Thymus (tissue), 11 donors: ENCODE measurements around the gene TRAM2. TPM values are rescaled to one million over a fixed set of nuclear protein-coding genes. Genes with fewer than 3 reads are reported as not detected.

Source experiments
- DNase-seq, 9 donors: peaks; one replicate each; pipeline ENCODE4 v3.0.0-alpha.2; 2013; ENCODE audit warnings: low spot score in 9 of 9, low read depth in 6 of 9, missing footprints in 1 of 9
- H3K27ac ChIP-seq, 2 donors: one replicate each; pipeline ENCODE4 v1.5.1; 2013; ENCODE audit warnings: control low read depth in 1 of 2, low read depth in 1 of 2, low read length in 1 of 2, mild to moderate bottlenecking in 1 of 2, moderate library complexity in 1 of 2
- H3K27me3 ChIP-seq, 2 donors: one replicate each; pipeline ENCODE4 v1.5.1; 2013; ENCODE audit warnings: low read length in 1 of 2; ENCODE audit not compliant: control insufficient read depth in 2 of 2, insufficient read depth in 1 of 2
- H3K36me3 ChIP-seq, 2 donors: one replicate each; pipeline ENCODE4 v1.5.1; 2013; ENCODE audit warnings: low read length in 1 of 2, mild to moderate bottlenecking in 1 of 2, moderate library complexity in 1 of 2; ENCODE audit not compliant: control insufficient read depth in 2 of 2, insufficient read depth in 2 of 2
- H3K4me1 ChIP-seq, 2 donors: one replicate each; pipeline ENCODE4 v1.5.1; 2013; ENCODE audit warnings: low read length in 2 of 2; ENCODE audit not compliant: control insufficient read depth in 2 of 2, insufficient read depth in 2 of 2
- H3K4me3 ChIP-seq, 2 donors: one replicate each; pipeline ENCODE4 v1.5.1; 2013; ENCODE audit warnings: low read length in 2 of 2, control low read depth in 1 of 2, mild to moderate bottlenecking in 1 of 2
- H3K9me3 ChIP-seq, 2 donors: one replicate each; pipeline ENCODE4 v1.5.1; 2013; ENCODE audit warnings: low read length in 1 of 2, mild to moderate bottlenecking in 1 of 2; ENCODE audit not compliant: control insufficient read depth in 2 of 2, insufficient read depth in 1 of 2
- WGBS: extraction: QIAGEN DNeasy Blood & Tissue Kit; methylation state at CpG from one replicate; pipeline ENCODE4 v1.1.7; 2013; 5-methylcytosine and 5-hydroxymethylcytosine counted together
- polyA plus RNA-seq: library from polyadenylated mRNA; stranded (reverse); fragments of 200-250 nt; gene quantifications from one replicate; pipeline ENCODE4 v1.2.3, GENCODE V29; 2013
- total RNA-seq: library from RNA; stranded (reverse); fragments of 120-200 nt; gene quantifications from one replicate; pipeline ENCODE4 v1.2.4, GENCODE V29; 2013
- donor health status: healthy.

Gene TRAM2
- total and polyA plus RNA-seq, 2 donors: 3.1 to 3.4 TPM

DNA sequence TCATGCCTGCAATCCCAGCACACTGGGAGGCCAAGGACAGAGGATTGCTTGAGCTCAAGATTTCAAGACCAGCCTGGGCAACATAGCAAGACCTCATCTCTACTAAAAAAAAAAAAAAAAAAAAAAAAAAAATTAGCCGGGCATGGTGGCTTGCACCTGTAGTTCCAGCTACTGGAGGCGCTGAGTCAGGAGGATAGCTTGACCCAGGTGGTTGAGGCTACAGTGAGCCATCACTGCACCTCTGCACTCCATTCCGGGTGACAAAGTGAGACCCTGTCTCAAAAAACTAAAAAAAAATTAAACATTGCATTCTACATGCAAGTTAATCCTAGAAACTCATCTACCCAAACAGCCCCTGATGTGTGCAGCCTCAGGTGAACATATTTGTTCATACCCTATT is 7.3 kb upstream of the TRAM2 start:
- no peaks in the 10 kb centered on the region for H3K36me3 ChIP-seq
- WGBS: 100% methylated on average over 3 of the region's 3 CpGs
- DNase-seq: no peak
- H3K4me3 ChIP-seq: no peak overlapping the region
- H3K9me3 ChIP-seq: no peaks in the 10 kb centered on the region
- H3K27me3 ChIP-seq: no peaks in the 10 kb centered on the region
- H3K27ac ChIP-seq: no peak overlapping the region
- H3K4me1 ChIP-seq: no peaks in the 10 kb centered on the region

DNA sequence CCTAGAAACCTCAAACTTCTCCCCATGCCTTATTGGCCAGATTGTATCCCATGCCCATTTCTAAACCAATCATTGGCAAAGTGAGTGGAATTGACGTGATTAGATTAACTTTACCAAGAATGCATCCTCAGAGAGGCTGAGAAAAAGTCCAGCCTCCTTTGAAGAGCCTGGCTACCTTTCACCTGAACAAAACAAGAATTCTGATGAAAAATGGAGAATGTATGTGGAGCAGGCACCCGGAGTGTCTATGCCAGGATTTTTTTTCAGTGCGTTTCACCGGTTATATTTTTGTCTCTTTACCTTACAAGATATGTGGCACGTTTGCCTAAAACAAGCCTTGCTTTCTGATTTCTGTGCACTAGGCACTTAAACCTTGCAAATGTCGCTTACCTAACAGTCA is 6.1 kb upstream of the TRAM2 start:
- no peaks in the 10 kb centered on the region for H3K27me3 ChIP-seq
- 98% methylated on average over 6 of the region's 6 CpGs for WGBS
- H3K4me3 ChIP-seq: no peak overlapping the region
- no peak overlapping the region for H3K27ac ChIP-seq
- H3K9me3 ChIP-seq: no peaks in the 10 kb centered on the region
- DNase-seq: no peak
- no peaks in the 10 kb centered on the region for H3K36me3 ChIP-seq
- H3K4me1 ChIP-seq: no peaks in the 10 kb centered on the region

DNA sequence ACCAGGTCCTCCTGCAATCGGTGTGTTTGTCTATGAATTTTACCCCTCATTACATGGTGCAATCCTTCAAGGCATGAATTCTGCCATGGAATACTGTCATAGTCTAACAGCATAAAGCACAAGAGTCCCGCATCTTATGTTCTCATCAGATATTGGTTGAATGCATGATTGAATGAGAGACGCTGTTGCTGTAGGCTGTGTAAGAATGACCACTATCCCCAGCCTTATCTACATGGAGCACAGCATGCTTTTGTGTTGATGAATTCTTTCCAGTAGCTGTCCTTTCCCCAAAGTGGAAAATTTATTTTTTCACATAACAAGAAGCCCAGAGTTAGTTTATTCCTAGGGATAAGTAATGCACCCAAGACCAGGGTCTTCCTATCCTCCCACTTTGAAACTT is 5.6 kb upstream of the TRAM2 start:
- no peak overlapping the region for H3K27ac ChIP-seq
- H3K36me3 ChIP-seq: no peaks in the 10 kb centered on the region
- peaks cover 0 to 2% of the 10 kb centered on the region in 2 donors for H3K4me1 ChIP-seq
- no peak overlapping the region for H3K4me3 ChIP-seq
- over 99% methylated on average over 3 of the region's 3 CpGs for WGBS
- no peak for DNase-seq
- H3K9me3 ChIP-seq: no peaks in the 10 kb centered on the region
- H3K27me3 ChIP-seq: no peaks in the 10 kb centered on the region

DNA sequence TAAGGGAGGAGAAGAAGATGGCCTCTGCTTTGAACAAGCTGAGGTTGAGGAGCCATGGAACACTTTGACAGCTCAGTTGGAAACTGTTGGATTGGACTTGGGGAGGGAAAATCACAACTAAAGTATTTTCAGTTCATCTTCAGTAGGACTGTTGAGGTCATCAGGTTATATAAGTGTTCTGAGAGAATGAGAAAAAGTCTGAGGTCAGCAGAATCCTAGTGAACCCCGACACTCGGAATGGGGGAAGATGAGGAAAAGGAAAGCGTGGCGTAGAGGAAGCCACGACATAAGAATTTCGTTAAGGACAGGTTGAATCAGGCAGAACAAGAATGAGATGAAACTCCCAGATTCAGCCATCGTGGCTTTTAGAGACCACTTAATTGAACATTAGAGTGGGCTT is 4.0 kb upstream of the TRAM2 start:
- Histone ChIP-seq H3K9me3 (peaks cover 0 to 7% of the 10 kb centered on the region in 2 donors), H3K4me1 (peaks cover 7 to 8% of the 10 kb centered on the region in 2 donors), H3K4me3 (no peak overlapping the region), H3K36me3 (no peaks in the 10 kb centered on the region), H3K27me3 (peaks cover 0 to 7% of the 10 kb centered on the region in 2 donors), H3K27ac (no peak overlapping the region)
- DNase-seq: no peak
- 98% methylated on average over 7 of the region's 7 CpGs for WGBS

DNA sequence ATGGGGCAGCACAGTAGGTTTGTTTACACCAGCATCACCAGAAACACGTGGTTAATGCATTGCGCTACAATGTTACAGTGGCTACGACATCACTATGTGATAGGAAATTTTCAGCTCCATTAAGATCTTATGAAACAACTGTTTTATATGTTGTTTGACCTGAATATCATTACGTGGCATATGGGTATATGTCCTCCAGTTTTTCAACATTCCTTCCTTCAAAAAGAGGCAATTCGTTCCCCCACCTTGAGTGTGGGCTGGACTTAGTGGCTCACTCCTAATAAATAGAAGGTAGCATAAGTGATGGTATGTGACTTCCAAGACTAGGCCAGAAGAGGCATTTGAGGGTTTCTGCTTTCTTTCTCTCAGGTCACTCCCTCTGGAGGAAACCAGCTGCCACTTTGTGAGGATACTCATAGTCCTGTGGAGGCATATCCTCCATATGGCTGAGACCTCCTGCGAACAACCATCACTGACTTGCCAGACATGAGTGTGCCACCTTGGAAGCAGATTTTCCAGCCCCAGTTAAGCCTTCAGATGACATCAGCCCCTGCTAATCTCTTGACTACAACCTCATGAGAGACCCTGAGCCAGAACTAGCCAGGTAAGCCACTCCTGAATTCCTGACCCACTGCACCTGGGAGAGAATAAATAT is 2.3 kb upstream of the TRAM2 start:
- H3K27ac ChIP-seq: no peak overlapping the region
- H3K4me3 ChIP-seq: no peak overlapping the region
- peaks cover 18 to 25% of the 10 kb centered on the region in 2 donors for H3K4me1 ChIP-seq
- H3K9me3 ChIP-seq: peaks cover 0 to 7% of the 10 kb centered on the region in 2 donors
- no peaks in the 10 kb centered on the region for H3K36me3 ChIP-seq
- H3K27me3 ChIP-seq: peaks cover 0 to 7% of the 10 kb centered on the region in 2 donors
- no peak for DNase-seq
- 97% methylated on average over 6 of the region's 6 CpGs for WGBS

DNA sequence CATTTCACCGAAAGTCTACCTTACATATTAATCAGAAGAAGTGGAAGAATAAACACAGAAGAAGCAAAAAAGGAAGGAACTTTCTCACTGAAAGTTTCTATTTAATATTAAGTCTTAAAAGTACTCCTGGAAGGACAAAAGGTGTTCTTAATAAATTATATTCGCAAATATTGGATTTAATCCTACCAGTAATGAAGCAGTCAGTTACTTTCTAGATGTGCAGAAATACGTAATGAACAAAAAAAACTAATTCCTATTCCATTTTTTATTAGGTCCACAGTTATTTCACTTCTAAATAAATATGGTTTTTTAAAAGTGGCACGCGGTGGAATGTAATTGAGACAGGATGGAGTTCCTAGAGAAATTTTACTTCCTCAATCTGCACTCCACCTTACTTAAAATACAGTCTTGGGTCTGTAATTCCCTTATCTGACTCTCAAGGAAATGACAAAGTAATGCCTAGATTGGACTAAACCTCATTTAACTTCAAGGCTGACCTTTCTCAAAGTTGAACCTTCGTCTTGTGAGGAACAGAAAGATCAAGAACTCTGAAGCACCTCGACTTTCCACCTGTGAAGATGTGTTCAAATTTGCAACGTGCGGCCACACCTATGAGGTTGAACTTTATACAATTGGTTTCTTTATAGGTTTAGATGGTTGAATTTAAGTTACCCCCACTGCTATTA is 1.1 kb upstream of the TRAM2 start:
- H3K27me3 ChIP-seq: peaks cover 0 to 7% of the 10 kb centered on the region in 2 donors
- peak overlapping the region; percentile 39 to 88 for H3K4me3 ChIP-seq
- peak overlapping the region in 1 of 2 donors; percentile 90 for H3K27ac ChIP-seq
- peak in 1 of 9 donors; percentile 16 for DNase-seq
- peaks cover 0 to 7% of the 10 kb centered on the region in 2 donors for H3K9me3 ChIP-seq
- H3K4me1 ChIP-seq: peaks cover 21 to 37% of the 10 kb centered on the region in 2 donors
- H3K36me3 ChIP-seq: no peaks in the 10 kb centered on the region
- 58% methylated on average over 9 of the region's 9 CpGs for WGBS

DNA sequence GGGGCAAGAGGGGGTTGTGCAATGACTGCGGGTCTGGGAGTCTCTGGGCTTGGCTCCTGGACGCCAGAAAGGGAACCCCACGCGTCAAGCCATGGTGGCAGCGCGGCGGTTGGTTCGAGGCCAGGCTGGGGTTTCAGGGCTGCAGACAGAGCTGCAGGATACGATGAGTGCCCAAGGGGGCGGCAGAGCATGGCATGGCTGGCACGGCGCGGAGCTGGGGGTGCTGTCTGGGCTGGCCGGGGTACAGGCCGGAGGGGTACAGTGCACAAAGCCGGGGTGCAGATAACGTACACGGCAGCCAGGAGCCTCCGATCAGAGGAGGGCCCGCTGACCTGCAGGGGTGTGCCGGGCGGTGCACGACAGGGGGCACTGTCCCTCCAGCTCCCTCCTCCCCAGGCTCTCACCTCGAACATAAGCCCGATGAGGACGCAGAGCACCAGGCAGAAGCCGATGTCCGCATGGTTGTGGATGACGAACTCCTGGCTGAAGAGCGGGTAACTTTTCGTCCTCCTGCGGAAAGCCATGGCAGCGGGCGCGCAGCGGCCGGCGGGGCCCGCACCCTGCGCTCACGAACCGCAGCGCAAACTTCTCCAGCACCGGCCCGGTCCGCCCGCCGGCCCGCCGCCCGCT is 353 bp downstream of the TRAM2 start:
- no peaks in the 10 kb centered on the region for H3K36me3 ChIP-seq
- DNase-seq: peak in 5 of 9 donors; percentile 16 to 67 (median 37)
- peak overlapping the region; percentile 67 to 88 for H3K4me3 ChIP-seq
- peaks cover 0 to 7% of the 10 kb centered on the region in 2 donors for H3K27me3 ChIP-seq
- H3K4me1 ChIP-seq: peaks cover 21 to 40% of the 10 kb centered on the region in 2 donors
- peak overlapping the region in 1 of 2 donors; percentile 48 for H3K27ac ChIP-seq
- H3K9me3 ChIP-seq: peaks cover 0 to 7% of the 10 kb centered on the region in 2 donors
- 4% methylated on average over 51 of the region's 51 CpGs for WGBS

DNA sequence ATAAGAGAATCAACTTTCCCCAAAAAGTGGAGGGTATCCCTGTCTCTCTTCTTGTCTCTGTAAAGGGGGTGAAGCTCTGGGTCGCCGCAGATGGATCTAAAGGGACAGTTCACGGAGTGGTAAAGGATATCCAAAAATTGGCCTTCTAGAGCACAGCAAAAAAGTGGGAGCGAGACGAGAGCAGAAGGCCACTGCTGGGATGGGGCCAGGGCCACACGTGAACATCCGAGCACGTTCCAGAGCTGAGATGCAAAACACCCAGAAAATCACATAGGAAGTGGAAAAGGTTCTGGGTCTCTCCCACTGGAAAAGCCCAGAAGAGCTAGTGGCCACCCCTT is 837 bp downstream of the TRAM2 start:
- WGBS: 89% methylated on average over 8 of the region's 8 CpGs
- Histone ChIP-seq H3K27ac (no peak overlapping the region), H3K4me1 (peaks cover 21 to 45% of the 10 kb centered on the region in 2 donors)

DNA sequence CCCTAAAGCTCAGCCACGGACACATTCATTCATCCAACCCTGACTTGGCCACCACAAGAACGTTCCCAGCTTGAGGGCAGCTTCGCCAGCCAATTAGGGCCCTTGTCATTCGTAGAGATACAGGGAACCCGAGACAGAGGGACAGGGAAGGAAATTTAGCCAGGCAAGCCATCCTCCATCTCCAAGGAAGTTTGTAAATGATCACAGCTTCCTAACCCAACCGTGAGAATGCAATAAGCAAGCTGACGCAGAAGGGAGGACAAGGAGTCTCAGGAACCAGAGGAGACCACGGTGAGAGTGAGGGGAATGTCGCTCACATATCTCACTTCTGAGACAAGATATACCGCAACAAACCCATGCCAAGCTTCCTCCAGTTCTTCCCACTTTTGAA is 1.4 kb downstream of the TRAM2 start:
- Histone ChIP-seq H3K36me3 (no peaks in the 10 kb centered on the region), H3K4me1 (peaks cover 21 to 46% of the 10 kb centered on the region in 2 donors), H3K9me3 (peaks cover 0 to 7% of the 10 kb centered on the region in 2 donors), H3K27me3 (peaks cover 0 to 7% of the 10 kb centered on the region in 2 donors), H3K27ac (no peak overlapping the region), H3K4me3 (no peak overlapping the region)
- WGBS: 94% methylated on average over 10 of the region's 10 CpGs
- DNase-seq: no peak

More for the DNA sequence above, 837 bp downstream of the TRAM2 start:
- no peaks in the 10 kb centered on the region for H3K36me3 ChIP-seq
- H3K27me3 ChIP-seq: peaks cover 0 to 7% of the 10 kb centered on the region in 2 donors
- DNase-seq: no peak
- peak overlapping the region; percentile 67 to 88 for H3K4me3 ChIP-seq
- H3K9me3 ChIP-seq: peaks cover 0 to 7% of the 10 kb centered on the region in 2 donors
